Measurements from ENCODE around the gene ITPKC.
"Not testable (repeated sequence)": the region's sequence is repeated elsewhere in the genome, so short reads cannot be mapped to it uniquely, and the experiment has no call there.

The ITPKC gene

GRCh38 chr19:40717325-40717879, 490 bp downstream of the ITPKC start:
- DNase-seq (ENCODE audit: low spot score): no peak

- DNase-seq (ENCODE audit: low spot score): peak; percentile 58
These were observed 1.2 kb downstream of the ITPKC start for GRCh38 chr19:40717880-40718773.

- peak; percentile 75 for DNase-seq (ENCODE audit: low spot score)
These were observed 2.0 kb downstream of the ITPKC start for GRCh38 chr19:40718774-40719391.

GRCh38 chr19:40719414-40719894, 2.5 kb downstream of the ITPKC start:
- no peak for DNase-seq (ENCODE audit: low spot score)

GRCh38 chr19:40721140-40721486, 4.2 kb downstream of the ITPKC start:
- DNase-seq (ENCODE audit: low spot score): no peak

- no peak for DNase-seq (ENCODE audit: low spot score)
These were observed 5.2 kb downstream of the ITPKC start for GRCh38 chr19:40721936-40722661.

- no peak for DNase-seq (ENCODE audit: low spot score)
These were observed 6.8 kb downstream of the ITPKC start for GRCh38 chr19:40723661-40724254.

GRCh38 chr19:40724315-40724714, 7.4 kb downstream of the ITPKC start:
- DNase-seq (ENCODE audit: low spot score): no peak

GRCh38 chr19:40724855-40725254, 7.9 kb downstream of the ITPKC start:
- no peak for DNase-seq (ENCODE audit: low spot score)

- no peak for DNase-seq (ENCODE audit: low spot score)
These were observed 9.4 kb downstream of the ITPKC start for GRCh38 chr19:40726279-40726678.

- not testable (repeated sequence) for DNase-seq (ENCODE audit: low spot score)
These were observed 13.2 kb downstream of the ITPKC start for GRCh38 chr19:40730065-40730464.

- DNase-seq (ENCODE audit: low spot score): not testable (repeated sequence)
These were observed 15.4 kb downstream of the ITPKC start for GRCh38 chr19:40732304-40732703.

GRCh38 chr19:40733149-40733548, 16.2 kb downstream of the ITPKC start:
- DNase-seq (ENCODE audit: low spot score): no peak

- no peak for DNase-seq (ENCODE audit: low spot score)
These were observed 18.3 kb downstream of the ITPKC start for GRCh38 chr19:40735013-40735771.

GRCh38 chr19:40736661-40737060, 19.7 kb downstream of the ITPKC start:
- no peak for DNase-seq (ENCODE audit: low spot score)

GRCh38 chr19:40737102-40737644, 20.3 kb downstream of the ITPKC start:
- DNase-seq (ENCODE audit: low spot score): no peak

- no peak for DNase-seq (ENCODE audit: low spot score)
These were observed 22.3 kb downstream of the ITPKC start for GRCh38 chr19:40739030-40739839.

GRCh38 chr19:40739871-40740703, 23.2 kb downstream of the ITPKC start:
- no peak for DNase-seq (ENCODE audit: low spot score)

GRCh38 chr19:40740747-40741146, 23.8 kb downstream of the ITPKC start:
- no peak for DNase-seq (ENCODE audit: low spot score)

Data from hematopoietic multipotent progenitor cell treated with erythropoietin and hydrocortisone succinate and interleukin-3 and kit ligand, for 17 days (in vitro differentiated cells).